Astrocyte of the spinal cord (primary cell): Measurements from ENCODE around the gene MGLL.

Experiments
- DNase-seq: peaks from one replicate; pipeline ENCODE4 v3.0.0; 2011; ENCODE audit warnings: low read depth, low spot score
- H3K4me3 ChIP-seq: 2 replicates; pipeline ENCODE4 v1.5.1; 2011; ENCODE audit warnings: low read depth, mild to moderate bottlenecking, low read length, moderate library complexity
- in situ Hi-C: cut with HindIII; loops from 2 replicates; pipeline ENCODE4 v1.10.0; 2017; ENCODE audit warnings: low sequenced_read_pairs
- TF ChIP-seq, protein P1 (sequence below): IDR thresholded peaks from 2 replicates; pipeline ENCODE4 v1.5.1; 2012; ENCODE audit warnings: low read depth, mild to moderate bottlenecking, low read length, inconsistent platforms

Gene MGLL

GRCh38 chr3:127734754-127735473 is 87.4 kb downstream of the MGLL start:
- no peak overlapping the region for H3K4me3 ChIP-seq
- TF ChIP-seq, protein P1, sequence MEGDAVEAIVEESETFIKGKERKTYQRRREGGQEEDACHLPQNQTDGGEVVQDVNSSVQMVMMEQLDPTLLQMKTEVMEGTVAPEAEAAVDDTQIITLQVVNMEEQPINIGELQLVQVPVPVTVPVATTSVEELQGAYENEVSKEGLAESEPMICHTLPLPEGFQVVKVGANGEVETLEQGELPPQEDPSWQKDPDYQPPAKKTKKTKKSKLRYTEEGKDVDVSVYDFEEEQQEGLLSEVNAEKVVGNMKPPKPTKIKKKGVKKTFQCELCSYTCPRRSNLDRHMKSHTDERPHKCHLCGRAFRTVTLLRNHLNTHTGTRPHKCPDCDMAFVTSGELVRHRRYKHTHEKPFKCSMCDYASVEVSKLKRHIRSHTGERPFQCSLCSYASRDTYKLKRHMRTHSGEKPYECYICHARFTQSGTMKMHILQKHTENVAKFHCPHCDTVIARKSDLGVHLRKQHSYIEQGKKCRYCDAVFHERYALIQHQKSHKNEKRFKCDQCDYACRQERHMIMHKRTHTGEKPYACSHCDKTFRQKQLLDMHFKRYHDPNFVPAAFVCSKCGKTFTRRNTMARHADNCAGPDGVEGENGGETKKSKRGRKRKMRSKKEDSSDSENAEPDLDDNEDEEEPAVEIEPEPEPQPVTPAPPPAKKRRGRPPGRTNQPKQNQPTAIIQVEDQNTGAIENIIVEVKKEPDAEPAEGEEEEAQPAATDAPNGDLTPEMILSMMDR = no peak
- peak; percentile 99 for DNase-seq
- in situ Hi-C loops = no loop called here

DNA sequence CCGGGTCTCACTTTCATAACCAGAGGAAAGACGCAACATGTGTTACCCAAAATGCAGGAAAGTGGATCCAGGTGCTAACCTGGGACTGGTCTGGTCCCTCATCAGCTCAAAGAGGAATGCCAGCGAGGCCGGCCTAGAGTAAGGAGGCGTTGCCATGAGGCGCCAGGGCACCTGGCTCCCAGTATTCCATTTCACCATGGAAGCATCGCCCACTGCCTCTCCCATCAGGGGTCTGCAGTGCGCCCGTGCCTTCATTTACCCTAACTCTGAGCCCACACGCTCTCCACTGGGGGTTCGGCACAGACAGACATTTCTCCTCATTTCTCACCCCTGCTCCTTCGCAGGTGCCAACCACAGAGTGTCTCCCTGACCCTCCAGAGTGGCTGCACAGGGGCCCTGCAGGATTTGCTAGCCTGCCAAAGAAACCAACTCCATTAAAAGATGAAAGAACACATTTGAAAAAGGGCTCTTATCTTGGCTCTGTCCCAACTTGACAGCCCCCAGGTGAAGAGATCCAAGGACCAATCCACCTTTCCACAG is 88.1 kb downstream of the MGLL start:
- no peak for DNase-seq
- in situ Hi-C loops = no loop called here
- TF ChIP-seq, protein P1 = no peak
- H3K4me3 ChIP-seq = no peak overlapping the region

DNA sequence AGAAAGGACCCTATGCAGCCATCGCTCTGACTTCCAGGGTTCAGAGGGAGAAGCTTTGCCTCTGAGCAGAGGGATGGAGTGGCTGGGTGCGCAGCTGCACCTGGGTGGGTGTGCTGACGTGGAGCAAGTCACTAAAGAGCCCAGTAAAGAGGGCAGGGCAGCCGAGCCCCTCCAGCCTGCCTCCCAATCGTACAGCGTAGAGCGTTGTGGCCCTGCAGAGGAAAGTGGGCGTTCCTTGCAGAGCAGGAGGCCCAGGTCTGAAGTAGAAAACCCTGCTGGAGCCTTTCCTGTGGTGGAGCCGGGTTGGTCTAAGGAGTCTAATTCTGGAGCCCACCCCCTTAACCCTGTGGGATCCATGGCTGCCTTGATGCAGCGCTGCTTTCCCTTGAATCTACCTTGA is 88.5 kb downstream of the MGLL start:
- no peak overlapping the region for H3K4me3 ChIP-seq
- DNase-seq = no peak
- TF ChIP-seq, protein P1 = no peak
- in situ Hi-C loops = no loop called here

- DNase-seq = no peak
- TF ChIP-seq, protein P1 = no peak
- H3K4me3 ChIP-seq = no peak overlapping the region
- in situ Hi-C loops = no loop called here
These were observed 89.4 kb downstream of the MGLL start for GRCh38 chr3:127732879-127733350.

GRCh38 chr3:127732303-127732702 is 90.0 kb downstream of the MGLL start:
- no peak overlapping the region for H3K4me3 ChIP-seq
- in situ Hi-C loops = no loop called here
- no peak for DNase-seq
- TF ChIP-seq, protein P1 = no peak

DNA sequence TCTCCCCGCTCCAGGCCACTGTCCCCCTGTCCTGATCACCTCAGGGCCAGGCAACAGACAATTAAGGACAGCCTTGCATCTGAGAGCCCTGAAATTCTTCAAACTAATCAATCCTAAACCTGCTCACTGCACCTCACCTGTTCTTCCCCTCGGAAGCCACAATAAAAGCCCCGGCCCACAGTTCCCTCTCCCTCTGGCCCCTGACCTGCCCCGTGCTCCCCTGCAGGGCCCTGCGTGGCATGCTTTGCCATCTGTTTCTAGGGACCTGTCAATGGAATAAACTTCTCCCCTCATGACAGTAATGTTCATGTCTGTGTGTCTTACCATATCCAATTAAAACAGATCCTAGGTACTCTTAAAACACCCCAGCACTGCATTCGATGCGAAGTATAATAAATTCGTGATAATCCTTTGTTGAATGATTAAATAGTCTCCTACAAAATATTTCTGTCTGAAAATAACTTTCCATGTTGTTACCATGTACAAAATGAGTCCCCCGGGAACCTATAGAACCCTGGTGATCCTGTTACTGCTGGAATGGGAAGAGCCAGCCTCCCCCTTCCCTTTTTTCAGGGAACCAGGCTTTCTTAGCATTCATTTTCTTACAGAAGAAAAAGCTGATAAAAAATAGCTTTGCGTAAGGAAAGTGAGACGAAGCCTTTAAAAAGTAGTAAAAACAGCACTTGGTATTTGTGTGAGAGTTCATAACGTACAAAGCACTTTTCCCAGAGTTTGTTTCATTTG is 90.6 kb downstream of the MGLL start:
- no peak overlapping the region for H3K4me3 ChIP-seq
- TF ChIP-seq, protein P1 = no peak
- in situ Hi-C loops = no loop called here
- no peak for DNase-seq
